Measurements from ENCODE around the gene OLFML2B.

DNA sequence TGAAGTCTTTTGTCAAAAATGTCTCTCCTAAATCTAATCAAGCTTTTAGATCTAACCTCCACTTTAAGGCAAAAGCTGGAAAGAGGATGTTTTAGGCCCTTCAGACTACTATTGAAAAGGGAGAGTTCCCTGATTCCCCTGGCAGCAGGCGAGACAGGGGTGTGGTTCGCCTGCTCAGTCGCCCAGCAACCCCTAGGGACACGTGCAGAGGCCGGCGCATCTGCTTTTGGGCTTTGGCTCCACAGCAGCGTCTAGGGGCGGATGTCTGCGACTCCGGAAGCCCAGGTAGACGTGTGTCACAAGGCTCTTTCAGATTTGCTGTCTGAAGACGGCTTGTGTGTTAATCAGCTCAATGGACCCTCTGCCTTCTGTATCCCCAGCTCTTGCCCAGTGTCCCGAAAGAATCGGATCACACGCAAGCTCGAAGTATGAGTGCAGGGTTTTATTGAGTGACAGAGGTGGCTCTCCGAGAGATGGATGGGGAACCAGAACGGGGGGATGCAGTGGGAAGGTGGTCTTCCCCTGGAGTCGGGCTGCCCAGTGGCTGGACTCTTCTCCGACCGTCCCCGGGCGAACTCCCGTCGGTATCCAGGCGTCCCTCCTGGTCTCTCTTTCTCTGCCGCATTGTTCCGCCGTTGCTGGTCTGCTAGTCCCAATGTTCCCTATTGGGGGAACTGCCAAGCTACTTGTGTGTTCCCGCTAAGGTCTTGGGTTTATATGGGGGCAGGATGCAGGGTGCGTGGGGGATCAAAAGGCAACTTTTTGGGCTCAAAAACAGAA is 45.5 kb downstream of the OLFML2B start:
- TF ChIP-seq, protein P1, sequence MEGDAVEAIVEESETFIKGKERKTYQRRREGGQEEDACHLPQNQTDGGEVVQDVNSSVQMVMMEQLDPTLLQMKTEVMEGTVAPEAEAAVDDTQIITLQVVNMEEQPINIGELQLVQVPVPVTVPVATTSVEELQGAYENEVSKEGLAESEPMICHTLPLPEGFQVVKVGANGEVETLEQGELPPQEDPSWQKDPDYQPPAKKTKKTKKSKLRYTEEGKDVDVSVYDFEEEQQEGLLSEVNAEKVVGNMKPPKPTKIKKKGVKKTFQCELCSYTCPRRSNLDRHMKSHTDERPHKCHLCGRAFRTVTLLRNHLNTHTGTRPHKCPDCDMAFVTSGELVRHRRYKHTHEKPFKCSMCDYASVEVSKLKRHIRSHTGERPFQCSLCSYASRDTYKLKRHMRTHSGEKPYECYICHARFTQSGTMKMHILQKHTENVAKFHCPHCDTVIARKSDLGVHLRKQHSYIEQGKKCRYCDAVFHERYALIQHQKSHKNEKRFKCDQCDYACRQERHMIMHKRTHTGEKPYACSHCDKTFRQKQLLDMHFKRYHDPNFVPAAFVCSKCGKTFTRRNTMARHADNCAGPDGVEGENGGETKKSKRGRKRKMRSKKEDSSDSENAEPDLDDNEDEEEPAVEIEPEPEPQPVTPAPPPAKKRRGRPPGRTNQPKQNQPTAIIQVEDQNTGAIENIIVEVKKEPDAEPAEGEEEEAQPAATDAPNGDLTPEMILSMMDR (IDR thresholded peaks at IDR 0.05), result no peak
- TF ChIP-seq CHD2 (IDR thresholded peaks at IDR 0.05; ENCODE audit: low read length, partially characterized antibody) (no peak), MXI1 (IDR thresholded peaks at IDR 0.05; ENCODE audit: low read depth, low read length) (no peak), RAD21 (IDR thresholded peaks at IDR 0.05; ENCODE audit: low read length) (no peak), RFX5 (IDR thresholded peaks at IDR 0.05; ENCODE audit: low read length) (no peak), EZH2phosphoT487 (IDR thresholded peaks at IDR 0.05; ENCODE audit: borderline replicate concordance, low read depth) (no peak), JUND (IDR thresholded peaks at IDR 0.05) (no peak)
- TF ChIP-seq, protein P2, sequence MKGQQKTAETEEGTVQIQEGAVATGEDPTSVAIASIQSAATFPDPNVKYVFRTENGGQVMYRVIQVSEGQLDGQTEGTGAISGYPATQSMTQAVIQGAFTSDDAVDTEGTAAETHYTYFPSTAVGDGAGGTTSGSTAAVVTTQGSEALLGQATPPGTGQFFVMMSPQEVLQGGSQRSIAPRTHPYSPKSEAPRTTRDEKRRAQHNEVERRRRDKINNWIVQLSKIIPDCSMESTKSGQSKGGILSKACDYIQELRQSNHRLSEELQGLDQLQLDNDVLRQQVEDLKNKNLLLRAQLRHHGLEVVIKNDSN (IDR thresholded peaks at IDR 0.05; ENCODE audit: borderline replicate concordance, low read depth), result no peak

Measured in SK-N-SH (cell line).